HepG2 (cell line): Measurements from ENCODE around the gene DAAM1.

Source experiments
- CBFB ChIP-seq: sonication (generic); formaldehyde crosslinking; IDR thresholded peaks from 2 replicates; pipeline ENCODE4 v1.4.0; 2020; ENCODE audit warnings: missing genetic modification reagents
- CREM ChIP-seq, 2 experiments: sonication (generic) in 1 of 2; formaldehyde crosslinking in 1 of 2; IDR thresholded peaks; 2 replicates each; pipeline versions ENCODE4 v1.4.0 to v1.6.1; 2016 to 2020; ENCODE audit warnings: antibody characterized with exemption in 1 of 2, mild to moderate bottlenecking in 1 of 2, missing genetic modification reagents in 1 of 2
- CTCF ChIP-seq: sonication (generic); formaldehyde crosslinking; IDR thresholded peaks from 2 replicates; pipeline ENCODE4 v1.5.0; 2020; ENCODE audit warnings: mild to moderate bottlenecking, missing genetic modification reagents, moderate library complexity
- KDM5A ChIP-seq: fragments of 200-600 bp; sonication (generic); IDR thresholded peaks from 2 replicates; pipeline ENCODE4 v1.7.0; 2018; ENCODE audit warnings: antibody characterized with exemption, mild to moderate bottlenecking, low read length, borderline replicate concordance
- MEIS1 ChIP-seq: sonication (generic); formaldehyde crosslinking; IDR thresholded peaks from 2 replicates; pipeline ENCODE4 v1.9.0; 2021; ENCODE audit warnings: mild to moderate bottlenecking, missing genetic modification reagents, moderate library complexity, borderline replicate concordance
- NFE2 ChIP-seq: sonication (generic); formaldehyde crosslinking; IDR thresholded peaks from 2 replicates; pipeline ENCODE4 v1.4.0; 2020; ENCODE audit warnings: missing genetic modification reagents
- NR2C2 ChIP-seq: sonication (generic); formaldehyde crosslinking; IDR thresholded peaks from 2 replicates; pipeline ENCODE4 v1.4.0; 2020; ENCODE audit warnings: missing genetic modification reagents, mild to moderate bottlenecking, moderate library complexity, borderline replicate concordance
- RAD21 ChIP-seq: fragments of 450-650 bp; formaldehyde crosslinking; IDR thresholded peaks from 2 replicates; pipeline ENCODE4 v1.5.0; 2020; ENCODE audit warnings: mild to moderate bottlenecking
- ZBTB4 ChIP-seq: sonication (generic); formaldehyde crosslinking; IDR thresholded peaks from 2 replicates; pipeline ENCODE4 v1.4.0; 2020; ENCODE audit warnings: missing genetic modification reagents, mild to moderate bottlenecking, borderline replicate concordance
- ZMYM4 ChIP-seq: sonication (generic); formaldehyde crosslinking; IDR thresholded peaks from 2 replicates; pipeline ENCODE4 v1.8.1; 2023; ENCODE audit warnings: mild to moderate bottlenecking, missing genetic modification reagents
- ZNF337 ChIP-seq: sonication (generic); formaldehyde crosslinking; IDR thresholded peaks from 2 replicates; pipeline ENCODE4 v1.5.1; 2020; ENCODE audit warnings: missing genetic modification reagents, low read depth, mild to moderate bottlenecking, borderline replicate concordance
- ZNF468 ChIP-seq: sonication (generic); formaldehyde crosslinking; IDR thresholded peaks from 2 replicates; pipeline ENCODE4 v1.8.0; 2022; ENCODE audit warnings: mild to moderate bottlenecking, moderate library complexity, missing genetic modification reagents
- TF ChIP-seq, protein P1 (sequence below), 2 experiments: sonication (generic) in 1 of 2; formaldehyde crosslinking in 1 of 2; IDR thresholded peaks; 2 replicates each; pipeline versions ENCODE4 v1.4.0 to v1.6.1; 2016 to 2020; ENCODE audit warnings: borderline replicate concordance in 1 of 2, low read depth in 1 of 2, mild to moderate bottlenecking in 1 of 2, missing genetic modification reagents in 1 of 2
- TF ChIP-seq, protein P2 (sequence below): sonication (generic); formaldehyde crosslinking; IDR thresholded peaks from 2 replicates; pipeline ENCODE4 v1.4.0; 2020; ENCODE audit warnings: missing genetic modification reagents

GRCh38 chr14:59277659-59278058 lies 89.2 kb downstream of the DAAM1 start:
- TF ChIP-seq CREM (IDR thresholded peaks at IDR 0.05) = no peak
- no peak for TF ChIP-seq CREM (CRISPR knock-in tag; IDR thresholded peaks at IDR 0.05)
- TF ChIP-seq, protein P1, sequence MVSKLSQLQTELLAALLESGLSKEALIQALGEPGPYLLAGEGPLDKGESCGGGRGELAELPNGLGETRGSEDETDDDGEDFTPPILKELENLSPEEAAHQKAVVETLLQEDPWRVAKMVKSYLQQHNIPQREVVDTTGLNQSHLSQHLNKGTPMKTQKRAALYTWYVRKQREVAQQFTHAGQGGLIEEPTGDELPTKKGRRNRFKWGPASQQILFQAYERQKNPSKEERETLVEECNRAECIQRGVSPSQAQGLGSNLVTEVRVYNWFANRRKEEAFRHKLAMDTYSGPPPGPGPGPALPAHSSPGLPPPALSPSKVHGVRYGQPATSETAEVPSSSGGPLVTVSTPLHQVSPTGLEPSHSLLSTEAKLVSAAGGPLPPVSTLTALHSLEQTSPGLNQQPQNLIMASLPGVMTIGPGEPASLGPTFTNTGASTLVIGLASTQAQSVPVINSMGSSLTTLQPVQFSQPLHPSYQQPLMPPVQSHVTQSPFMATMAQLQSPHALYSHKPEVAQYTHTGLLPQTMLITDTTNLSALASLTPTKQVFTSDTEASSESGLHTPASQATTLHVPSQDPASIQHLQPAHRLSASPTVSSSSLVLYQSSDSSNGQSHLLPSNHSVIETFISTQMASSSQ (IDR thresholded peaks at IDR 0.05; ENCODE audit: low read depth) = no peak
- TF ChIP-seq, protein P1 (CRISPR knock-in tag; IDR thresholded peaks at IDR 0.05; ENCODE audit: borderline replicate concordance) = no peak
- TF ChIP-seq, protein P2, sequence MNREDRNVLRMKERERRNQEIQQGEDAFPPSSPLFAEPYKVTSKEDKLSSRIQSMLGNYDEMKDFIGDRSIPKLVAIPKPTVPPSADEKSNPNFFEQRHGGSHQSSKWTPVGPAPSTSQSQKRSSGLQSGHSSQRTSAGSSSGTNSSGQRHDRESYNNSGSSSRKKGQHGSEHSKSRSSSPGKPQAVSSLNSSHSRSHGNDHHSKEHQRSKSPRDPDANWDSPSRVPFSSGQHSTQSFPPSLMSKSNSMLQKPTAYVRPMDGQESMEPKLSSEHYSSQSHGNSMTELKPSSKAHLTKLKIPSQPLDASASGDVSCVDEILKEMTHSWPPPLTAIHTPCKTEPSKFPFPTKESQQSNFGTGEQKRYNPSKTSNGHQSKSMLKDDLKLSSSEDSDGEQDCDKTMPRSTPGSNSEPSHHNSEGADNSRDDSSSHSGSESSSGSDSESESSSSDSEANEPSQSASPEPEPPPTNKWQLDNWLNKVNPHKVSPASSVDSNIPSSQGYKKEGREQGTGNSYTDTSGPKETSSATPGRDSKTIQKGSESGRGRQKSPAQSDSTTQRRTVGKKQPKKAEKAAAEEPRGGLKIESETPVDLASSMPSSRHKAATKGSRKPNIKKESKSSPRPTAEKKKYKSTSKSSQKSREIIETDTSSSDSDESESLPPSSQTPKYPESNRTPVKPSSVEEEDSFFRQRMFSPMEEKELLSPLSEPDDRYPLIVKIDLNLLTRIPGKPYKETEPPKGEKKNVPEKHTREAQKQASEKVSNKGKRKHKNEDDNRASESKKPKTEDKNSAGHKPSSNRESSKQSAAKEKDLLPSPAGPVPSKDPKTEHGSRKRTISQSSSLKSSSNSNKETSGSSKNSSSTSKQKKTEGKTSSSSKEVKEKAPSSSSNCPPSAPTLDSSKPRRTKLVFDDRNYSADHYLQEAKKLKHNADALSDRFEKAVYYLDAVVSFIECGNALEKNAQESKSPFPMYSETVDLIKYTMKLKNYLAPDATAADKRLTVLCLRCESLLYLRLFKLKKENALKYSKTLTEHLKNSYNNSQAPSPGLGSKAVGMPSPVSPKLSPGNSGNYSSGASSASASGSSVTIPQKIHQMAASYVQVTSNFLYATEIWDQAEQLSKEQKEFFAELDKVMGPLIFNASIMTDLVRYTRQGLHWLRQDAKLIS (CRISPR knock-in tag) = no peak
- TF ChIP-seq ZNF337 (CRISPR knock-in tag) = no peak
- TF ChIP-seq RAD21 = no peak
- no peak for TF ChIP-seq NR2C2 (CRISPR knock-in tag)
- no peak for TF ChIP-seq ZNF468
- TF ChIP-seq CTCF (CRISPR knock-in tag) = no peak
- TF ChIP-seq ZBTB4 (CRISPR knock-in tag) = no peak
- no peak for TF ChIP-seq KDM5A
- TF ChIP-seq CBFB = no peak
- TF ChIP-seq NFE2 = no peak
- TF ChIP-seq MEIS1 (CRISPR knock-in tag) = no peak
- no peak for TF ChIP-seq ZMYM4
